HG03520 (cell line): ENCODE measurements around the gene KCNJ6.
"Not testable (repeated sequence)": the region's sequence is repeated elsewhere in the genome, so short reads cannot be mapped to it uniquely, and the experiment has no call there.

Source experiments
- ATAC-seq: cut with Tn5 transposase; IDR thresholded peaks from one replicate; pipeline ENCODE4 v1.9.1; 2021; ENCODE audit warnings: mild to moderate bottlenecking, moderate library complexity; ENCODE audit not compliant: unreplicated experiment

The KCNJ6 gene

GRCh38 chr21:37746849-37747248, 169.4 kb downstream of the KCNJ6 start:
- no peak for ATAC-seq

- ATAC-seq: no peak
Measured at GRCh38 chr21:37744551-37744950, 171.7 kb downstream of the KCNJ6 start.

GRCh38 chr21:37742532-37742931, 173.7 kb downstream of the KCNJ6 start:
- ATAC-seq: no peak

DNA sequence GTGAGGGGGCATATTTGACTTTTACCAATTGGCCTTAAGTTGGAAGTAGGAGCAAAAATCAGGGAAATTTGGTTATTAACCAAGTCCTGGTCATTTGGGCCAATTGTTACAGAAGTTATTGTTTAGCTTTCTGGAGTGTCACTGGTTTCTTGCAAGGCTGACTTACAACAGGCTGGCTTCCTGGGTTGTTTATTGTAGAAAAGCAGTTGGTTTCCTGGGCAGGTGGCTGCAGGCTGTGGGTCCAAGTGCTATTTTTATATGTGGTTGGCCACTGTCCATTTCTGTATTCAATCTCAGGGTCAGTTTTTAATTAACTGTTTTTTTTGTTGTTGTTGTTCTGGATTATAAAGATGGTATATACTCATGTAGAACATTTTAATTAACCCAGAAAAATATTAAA, 174.1 kb downstream of the KCNJ6 start:
- no peak for ATAC-seq

DNA sequence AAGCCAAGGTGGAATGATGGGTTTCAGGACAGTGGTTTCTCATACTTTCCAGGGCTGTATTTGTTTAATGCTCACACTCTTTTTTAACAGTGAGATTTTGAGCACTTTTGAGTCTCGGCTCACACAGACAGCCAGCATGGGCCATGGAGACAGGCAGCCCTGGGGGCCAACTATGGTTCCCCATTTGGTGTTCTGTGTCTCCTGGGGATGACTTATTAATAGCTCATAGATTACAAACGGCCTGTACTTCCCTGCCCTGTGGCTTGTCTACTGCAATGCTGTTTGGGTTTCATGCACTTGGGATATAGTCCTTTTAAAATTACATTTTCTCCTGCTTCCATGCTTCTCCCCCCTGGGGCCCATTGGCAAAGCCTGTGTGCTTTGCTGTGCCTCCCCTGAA, 178.3 kb downstream of the KCNJ6 start:
- no peak for ATAC-seq

DNA sequence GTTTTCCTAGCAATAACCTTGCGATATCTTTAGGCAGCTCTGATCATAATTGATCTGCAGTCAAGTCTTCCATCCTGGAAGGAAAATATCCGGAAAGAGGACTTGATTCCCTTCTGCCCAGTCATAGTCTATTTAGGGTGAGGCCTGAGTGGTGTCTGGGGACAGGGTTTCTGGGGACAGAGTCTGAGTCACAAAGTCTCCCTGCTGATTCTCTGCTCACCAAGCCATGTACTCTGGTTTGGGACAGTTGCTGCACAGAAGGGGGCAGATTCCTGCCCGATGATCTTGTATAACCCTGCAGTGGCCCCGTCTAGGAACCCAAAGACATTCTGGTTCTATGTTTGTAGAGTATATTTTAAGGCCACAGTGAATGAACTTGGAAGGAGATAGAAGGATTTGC, 178.8 kb downstream of the KCNJ6 start:
- ATAC-seq: no peak

DNA sequence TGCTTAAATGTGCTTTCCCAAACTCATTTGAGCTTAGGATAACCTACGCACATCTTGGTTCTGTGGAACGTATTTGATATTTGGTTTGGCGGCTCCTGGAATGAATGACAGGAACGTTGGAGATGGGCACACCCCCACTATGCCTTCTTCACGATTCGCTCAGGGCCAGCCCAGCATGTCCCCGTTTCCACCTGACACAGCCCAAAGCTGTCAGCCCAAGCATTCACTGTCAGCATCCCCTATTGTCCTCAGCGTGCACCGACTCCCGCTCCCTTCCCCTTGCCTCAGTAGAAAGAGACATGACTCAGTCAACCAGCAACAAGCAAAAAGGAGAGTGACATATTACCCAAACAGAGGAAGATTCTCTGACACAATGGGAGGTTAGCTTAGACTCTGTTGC, 181.4 kb downstream of the KCNJ6 start:
- ATAC-seq: no peak

DNA sequence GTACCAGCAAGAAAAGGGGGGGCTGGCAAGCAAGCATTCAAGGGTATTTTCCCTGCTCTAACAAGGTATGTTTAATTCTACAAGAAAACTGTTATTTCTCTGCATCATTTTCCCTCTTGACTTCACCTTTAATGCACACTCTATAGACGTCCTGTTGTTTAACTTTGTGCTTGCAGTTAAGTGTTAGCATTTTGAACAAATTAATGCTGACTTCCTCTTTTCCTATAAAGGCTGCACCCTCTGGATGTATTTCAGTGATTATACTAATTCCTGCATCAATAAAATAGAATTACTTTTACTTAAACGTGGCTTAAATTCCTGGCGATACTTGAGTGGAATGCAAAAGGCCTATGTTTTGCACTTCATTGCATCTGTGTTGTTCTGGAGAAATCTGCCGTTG, 183.3 kb downstream of the KCNJ6 start:
- no peak for ATAC-seq

GRCh38 chr21:37724201-37724600, 192.1 kb downstream of the KCNJ6 start:
- ATAC-seq: no peak

- no peak for ATAC-seq
Measured at GRCh38 chr21:37717534-37717933, 198.7 kb downstream of the KCNJ6 start.

DNA sequence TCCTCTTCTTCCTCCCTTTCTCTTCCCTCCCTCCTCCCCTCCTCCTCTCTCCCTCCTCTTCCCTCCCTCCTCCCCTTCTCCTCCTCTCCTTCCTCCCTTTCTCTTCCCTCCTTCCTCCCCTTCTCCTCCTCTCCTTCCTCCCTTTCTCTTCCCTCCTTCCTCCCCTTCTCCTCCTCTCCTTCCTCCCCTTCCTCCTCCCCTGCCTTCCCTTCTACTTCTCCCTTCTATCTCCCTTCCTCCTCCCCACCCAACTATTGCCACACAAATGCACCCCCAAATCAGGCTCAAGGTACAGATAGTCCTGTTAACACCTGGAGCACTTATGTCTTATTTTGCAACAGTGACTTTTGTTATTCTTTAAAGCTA, 203.7 kb downstream of the KCNJ6 start:
- ATAC-seq: not testable (repeated sequence)

DNA sequence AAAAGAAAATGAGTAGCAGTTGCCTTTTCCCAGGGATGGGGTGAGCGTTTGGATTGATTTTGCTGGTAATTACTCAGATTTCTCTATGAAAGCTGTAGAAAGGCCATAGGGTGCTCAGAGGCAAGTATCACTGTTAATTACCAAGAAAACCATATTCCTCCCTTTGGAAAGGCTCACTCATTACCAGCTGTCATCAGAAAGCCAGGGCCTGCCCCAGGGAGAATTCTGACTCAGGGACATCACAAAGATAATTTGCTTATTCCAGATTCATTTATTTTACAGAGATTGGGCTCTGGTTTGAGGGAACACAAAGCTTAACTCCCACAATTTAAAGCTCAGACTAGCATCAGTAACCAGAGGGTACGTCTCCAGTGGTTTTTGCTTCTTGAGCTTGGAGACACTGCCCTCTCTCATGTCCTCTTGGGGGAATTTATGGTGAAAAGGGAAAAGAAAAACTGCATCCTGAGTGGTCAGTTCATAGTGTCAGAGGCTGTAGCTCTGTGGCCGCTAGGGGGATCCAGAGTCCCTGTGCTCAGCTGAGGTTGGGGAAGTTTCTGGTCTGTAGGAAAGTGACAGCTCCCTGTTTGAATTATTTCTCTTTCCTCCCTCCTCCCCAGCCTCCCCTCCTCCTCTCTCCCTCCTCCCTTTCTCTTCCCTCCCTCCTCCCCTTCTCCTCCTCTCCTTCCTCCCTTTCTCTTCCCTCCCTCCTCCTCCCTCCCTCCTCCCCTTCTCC, 204.3 kb downstream of the KCNJ6 start:
- ATAC-seq: peak; percentile 60

DNA sequence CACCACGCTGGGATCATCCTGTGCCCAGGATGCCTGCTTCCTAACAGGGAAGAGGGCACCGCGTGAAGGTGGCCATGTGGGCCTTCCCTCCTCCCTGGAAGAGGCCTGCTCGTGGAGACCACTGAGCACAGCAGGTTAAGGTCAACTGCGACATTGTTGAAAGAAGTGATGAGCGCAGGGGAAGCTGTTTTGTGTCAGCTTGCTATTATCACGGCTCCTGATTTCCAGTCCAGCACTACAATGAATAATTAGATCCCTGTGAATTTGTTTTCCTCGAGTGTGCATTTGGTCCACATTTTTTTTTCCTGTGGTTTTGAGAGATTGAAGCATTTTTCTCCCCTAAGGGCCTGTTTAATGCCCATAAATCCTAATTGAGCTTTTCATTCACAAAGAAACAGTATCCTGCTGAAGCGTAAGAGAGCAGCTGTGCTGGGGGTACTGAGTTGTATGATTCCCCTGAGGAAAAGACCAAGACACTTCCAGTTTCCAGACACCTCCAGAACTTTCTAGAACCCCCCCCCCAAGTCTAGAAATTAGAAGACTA, 204.9 kb downstream of the KCNJ6 start:
- no peak for ATAC-seq

DNA sequence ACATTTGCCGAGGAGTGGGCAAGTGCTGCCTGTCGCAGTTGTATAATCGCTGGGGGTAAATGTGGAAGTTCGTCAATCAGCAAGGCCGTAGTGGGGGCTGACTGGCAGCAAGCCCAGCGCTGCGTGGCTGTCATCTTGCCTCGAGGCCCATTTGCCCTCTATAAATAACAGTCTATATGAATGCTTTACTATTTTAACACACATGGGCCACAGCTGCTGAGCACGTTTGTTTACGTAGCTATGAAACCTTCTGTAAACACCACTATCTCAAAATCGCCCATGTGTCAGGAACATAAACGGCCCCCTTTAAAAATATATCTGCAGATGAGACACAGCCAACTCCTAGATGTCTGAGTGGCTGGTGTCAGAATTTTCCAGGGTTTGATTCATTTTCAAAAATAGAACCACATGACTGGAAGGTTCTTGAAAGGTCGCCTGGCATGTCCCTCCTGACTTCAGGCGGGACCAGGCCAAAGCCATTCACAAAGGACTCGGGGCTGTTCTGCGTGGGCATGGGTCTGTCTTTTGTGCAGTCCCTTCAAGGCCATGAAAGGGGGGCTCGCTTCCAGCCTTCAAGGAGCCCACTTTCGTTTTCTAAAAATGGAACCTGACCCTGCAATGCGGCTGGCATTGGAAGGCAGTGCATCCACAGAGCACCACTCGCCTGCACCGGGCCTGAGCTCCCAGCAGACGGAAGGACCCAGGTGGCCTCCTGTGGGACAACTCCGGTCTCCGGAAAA, 205.5 kb downstream of the KCNJ6 start:
- no peak for ATAC-seq

GRCh38 chr21:37704751-37705150, 211.5 kb downstream of the KCNJ6 start:
- ATAC-seq: no peak

DNA sequence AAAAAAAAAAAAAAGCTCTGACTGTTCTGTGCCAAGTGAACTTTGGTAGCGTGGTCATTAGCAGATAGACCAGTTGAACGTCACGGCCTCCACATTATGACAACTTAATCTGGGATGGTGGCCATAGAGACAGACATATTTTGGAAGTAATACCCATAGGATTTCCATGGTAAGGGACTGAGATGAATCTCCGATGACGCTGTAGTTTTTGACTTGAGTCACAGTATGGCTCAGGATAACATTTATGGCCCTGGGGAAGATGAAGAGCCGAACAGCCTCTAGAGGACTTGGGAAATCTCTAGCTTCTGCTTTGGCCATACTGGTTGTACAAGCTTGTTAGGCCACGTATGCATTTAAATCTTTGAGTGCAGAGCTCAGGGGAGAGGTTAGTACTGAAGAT, 214.0 kb downstream of the KCNJ6 start:
- ATAC-seq: no peak

DNA sequence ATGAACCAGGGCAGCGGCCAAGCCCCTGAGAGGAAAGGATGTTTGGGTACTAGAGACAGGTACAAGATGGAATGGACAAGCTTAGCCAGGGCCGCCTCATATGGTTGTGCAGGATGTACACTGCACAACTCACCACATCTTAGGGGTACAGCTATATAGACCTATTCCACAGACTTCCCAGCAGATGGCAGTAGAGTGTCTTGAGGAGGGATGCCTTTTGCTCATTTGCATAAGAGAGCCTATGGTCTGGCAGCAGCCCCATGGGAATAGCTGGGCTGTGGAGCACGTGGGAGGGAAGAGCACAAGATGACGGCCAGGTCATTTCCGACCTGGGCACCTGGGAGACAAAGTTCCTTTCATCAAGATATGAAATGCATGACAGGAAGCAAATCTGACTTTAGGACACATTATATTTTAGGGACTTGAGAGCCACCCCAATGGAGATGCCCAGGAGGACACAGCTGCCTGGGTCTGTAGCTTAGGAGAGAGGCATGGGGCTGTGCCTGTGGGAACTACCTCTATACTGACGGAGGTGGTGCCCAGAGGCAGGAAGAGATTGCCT, 215.5 kb downstream of the KCNJ6 start:
- ATAC-seq: peak; percentile 80

GRCh38 chr21:37699024-37699775, 217.1 kb downstream of the KCNJ6 start:
- ATAC-seq: no peak

DNA sequence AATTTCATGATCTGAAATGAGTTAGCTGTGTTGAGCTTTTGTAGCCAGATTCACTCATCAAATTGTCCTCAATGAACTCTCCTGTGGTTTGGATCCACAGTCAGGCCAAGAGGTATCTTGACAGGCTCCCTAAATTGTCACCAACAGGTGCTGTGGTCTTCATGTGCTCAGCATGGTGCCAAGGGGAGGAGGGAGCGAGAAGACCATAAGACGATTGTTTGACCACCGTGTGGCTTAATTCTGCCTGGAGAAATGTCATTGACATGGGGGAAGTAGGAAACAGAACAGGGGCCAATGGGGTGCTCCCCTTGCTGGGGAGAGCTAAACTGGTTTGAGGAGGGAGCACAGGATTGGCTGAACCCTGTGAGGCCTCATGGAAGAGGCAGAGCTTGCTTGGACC, 219.3 kb downstream of the KCNJ6 start:
- ATAC-seq: no peak

DNA sequence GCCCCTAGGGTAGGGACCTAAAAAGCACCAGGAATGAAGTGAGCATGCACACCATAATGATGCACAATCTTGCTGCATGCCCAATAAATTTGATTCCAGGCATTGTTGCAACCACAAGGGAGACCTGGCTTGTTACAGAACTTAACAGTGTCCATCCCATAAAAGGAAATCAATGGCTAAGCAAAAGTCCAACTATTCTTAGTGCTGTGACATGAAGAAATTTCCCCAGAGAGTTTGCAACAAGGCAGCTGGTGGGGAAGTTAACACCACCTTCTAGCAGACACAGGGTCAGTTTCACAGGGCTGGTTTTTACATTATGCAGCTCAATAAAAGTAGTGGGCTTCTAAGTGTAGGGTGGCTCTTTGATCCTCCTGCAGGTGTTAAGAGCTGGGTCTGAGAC, 221.1 kb downstream of the KCNJ6 start:
- ATAC-seq: no peak

DNA sequence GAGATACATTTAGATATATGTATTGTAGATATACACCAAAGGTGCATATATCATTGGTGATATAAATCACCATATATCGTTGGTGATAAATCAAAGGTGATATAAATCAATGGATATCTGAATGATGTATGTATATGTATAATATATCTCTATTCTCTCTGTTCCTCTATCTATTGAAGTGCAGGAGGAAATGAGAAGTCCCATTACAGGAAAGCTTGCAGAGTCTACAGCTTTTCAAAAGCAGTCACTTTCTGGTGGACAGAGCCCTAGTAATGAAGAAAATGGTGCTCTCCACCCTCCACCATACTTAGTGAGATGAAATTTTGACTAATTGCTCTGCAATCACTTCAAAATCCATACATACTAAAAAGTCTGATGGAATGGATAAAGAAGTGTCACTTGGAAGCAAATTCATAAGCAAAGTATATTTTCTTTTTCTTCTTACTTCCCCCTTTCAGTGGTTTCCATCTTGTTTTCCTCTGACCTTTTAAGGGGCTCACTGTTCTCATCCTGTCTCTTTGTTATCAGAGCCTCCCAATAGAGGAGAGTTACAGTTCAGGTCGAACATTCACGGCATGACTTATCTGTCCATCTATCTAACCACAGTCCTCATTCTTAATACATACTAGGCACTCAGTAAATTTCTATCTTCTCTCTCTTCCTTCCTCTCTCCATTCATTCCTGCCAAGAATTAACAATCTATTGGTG, 227.2 kb downstream of the KCNJ6 start:
- ATAC-seq: no peak
